Breast epithelium (tissue), 3 donors: ENCODE data around the gene NME3.

Source experiments
- POLR2A ChIP-seq: fragments of 450-650 bp; IDR thresholded peaks from one replicate; pipeline ENCODE4 v1.6.1; 2016; ENCODE audit warnings: antibody characterized with exemption, mild to moderate bottlenecking, moderate library complexity
- POLR2AphosphoS5 ChIP-seq, 3 donors: sonication (generic); formaldehyde crosslinking; IDR thresholded peaks; one replicate each; pipeline ENCODE4 v1.6.1; 2017; ENCODE audit warnings: antibody characterized with exemption in 3 of 3
- TF ChIP-seq, protein P1 (sequence below), 3 donors: fragments of 450-650 bp; IDR thresholded peaks; one replicate each; pipeline ENCODE4 v1.5.1; 2016 to 2017; ENCODE audit warnings: antibody characterized with exemption in 3 of 3, mild to moderate bottlenecking in 3 of 3, moderate library complexity in 3 of 3

DNA sequence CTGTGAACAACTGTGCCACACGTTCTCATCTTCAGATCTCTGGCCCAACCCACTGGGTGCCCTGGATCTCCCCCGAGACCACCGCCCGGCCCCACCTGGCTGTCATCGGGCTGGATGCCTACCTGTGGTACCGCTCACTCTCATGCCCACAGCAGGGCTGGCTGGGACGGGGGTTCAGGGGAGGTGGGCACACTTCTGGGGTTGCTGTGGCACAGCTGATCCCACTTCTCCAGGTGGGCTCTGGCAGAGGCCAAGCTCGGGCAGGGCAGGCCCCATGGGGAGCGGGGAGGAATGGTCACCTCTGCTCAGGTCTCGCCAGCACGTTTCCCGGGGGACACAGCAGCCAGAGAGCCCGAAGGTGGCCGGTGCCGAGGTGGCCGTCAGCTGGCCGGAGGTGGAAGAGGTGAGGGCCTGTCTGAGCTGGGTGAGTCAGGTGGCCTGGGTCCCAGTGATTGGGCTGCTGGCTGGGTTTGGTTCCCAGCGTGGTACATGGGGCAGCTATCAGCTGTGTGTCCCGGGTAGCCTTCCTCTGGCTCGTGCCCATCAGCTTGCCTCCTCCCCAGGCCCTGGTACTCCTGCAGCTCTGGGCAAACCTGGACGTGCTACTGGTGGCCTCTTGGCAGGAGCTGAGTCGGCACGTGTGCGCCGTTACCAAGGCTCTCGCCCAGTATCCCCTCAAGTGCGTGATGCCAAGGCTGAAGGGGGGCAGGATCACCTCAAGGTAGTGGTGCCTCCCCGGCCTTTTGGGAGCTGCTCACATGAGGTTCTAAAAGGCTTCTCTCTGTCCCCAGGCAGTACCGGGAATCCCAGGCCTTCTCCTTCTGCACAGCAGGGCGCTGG, 3.9 kb upstream of the NME3 start:
- TF ChIP-seq, protein P1, sequence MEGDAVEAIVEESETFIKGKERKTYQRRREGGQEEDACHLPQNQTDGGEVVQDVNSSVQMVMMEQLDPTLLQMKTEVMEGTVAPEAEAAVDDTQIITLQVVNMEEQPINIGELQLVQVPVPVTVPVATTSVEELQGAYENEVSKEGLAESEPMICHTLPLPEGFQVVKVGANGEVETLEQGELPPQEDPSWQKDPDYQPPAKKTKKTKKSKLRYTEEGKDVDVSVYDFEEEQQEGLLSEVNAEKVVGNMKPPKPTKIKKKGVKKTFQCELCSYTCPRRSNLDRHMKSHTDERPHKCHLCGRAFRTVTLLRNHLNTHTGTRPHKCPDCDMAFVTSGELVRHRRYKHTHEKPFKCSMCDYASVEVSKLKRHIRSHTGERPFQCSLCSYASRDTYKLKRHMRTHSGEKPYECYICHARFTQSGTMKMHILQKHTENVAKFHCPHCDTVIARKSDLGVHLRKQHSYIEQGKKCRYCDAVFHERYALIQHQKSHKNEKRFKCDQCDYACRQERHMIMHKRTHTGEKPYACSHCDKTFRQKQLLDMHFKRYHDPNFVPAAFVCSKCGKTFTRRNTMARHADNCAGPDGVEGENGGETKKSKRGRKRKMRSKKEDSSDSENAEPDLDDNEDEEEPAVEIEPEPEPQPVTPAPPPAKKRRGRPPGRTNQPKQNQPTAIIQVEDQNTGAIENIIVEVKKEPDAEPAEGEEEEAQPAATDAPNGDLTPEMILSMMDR (IDR thresholded peaks at IDR 0.05): no peak
- TF ChIP-seq POLR2A (no peak), POLR2AphosphoS5 (IDR thresholded peaks at IDR 0.05) (no peak)
